A549 treated with CpdA at 1 μM for 4 hours (cell line): ENCODE measurements around the gene USP44. TPM values are rescaled to one million over a fixed set of nuclear protein-coding genes. Genes with fewer than 3 reads are reported as not detected.

ENCODE experiments used
- total RNA-seq: library from RNA; stranded (reverse); fragments of 200-300 nt; extraction: Qiagen RNA extraction; gene quantifications from 5 replicates; pipeline ENCODE4 v1.2.3, GENCODE V29; 2022; ENCODE audit warnings: low read depth

Gene USP44
- 0.08 to 0.26 TPM (median 0.17 TPM) in 5 replicates for total RNA-seq

DNA sequence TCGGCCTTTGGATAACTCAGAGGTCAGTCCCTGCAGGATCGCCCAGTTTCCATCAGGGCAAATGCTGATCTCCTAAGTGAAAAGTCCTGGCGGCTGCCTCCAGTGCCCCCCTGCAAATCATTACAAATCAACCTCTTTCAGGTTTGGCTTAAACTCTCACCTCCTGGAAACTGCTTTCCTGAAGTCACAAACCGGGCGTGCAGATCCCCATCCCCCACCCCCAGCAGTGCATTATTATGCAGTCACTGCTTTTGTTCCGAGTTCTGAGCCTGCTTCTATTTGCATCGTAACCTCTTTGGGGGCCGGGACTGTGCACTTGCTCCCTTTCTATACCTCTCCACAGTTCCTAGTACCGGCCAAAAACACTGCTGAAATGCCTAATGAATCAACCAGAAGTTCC is at the start of gene USP44:
Gene USP44 (minus strand): TSS at position 172 of the 400 bp plus-strand sequence. CDS start 17,220 bp downstream, outside the sequence.

DNA sequence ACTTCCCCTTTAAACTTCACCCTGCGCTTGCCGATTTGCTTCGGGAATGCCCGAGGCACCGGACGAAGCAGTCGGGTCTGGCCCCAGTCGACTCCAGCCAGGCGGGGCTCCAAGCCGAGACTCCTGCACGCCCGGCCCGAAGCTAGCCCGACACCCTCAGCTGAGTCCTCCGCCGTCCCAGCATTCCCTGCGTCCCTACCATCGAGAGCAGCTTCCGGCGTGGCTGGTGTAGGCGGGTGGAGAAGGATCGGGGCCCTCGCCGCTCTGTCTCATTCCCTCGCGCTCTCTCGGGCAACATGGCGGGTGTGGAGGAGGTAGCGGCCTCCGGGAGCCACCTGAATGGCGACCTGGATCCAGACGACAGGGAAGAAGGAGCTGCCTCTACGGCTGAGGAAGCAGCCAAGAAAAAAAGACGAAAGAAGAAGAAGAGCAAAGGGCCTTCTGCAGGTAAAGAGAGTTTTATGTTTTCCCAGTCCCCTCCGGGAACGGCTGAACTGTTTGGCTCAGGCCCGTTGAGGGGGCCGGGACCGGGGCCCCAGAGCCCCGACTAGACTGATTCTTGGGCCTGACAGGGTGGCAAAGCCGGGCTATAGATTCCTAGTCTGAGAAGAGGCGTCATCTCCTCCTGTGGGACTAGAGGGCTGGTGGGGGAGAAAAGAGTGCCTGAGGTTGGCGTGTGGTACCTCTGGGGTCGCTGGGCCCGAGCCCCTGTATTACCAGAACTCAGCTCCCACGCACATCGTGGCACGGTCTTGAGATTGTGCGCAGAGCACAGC is 77.2 kb downstream of the USP44 start, which contains the start of gene METAP2:
Gene METAP2 (plus strand): TSS at position 269 of the 776 bp plus-strand sequence. CDS start 28 bp downstream, at position 297.

Other genes starting within 250 kb of the USP44 start
- 129 to 208 TPM (median 135 TPM) in 5 replicates for gene METAP2, start 77.3 kb downstream of the USP44 start, total RNA-seq
- gene NTN4, start 239.3 kb upstream of the USP44 start, total RNA-seq = 49.4 to 56.4 TPM (median 53.9 TPM) in 5 replicates